HG03135 (cell line): ENCODE results near the gene COPE.

Experiments used
- ATAC-seq: cut with Tn5 transposase; IDR thresholded peaks from one replicate; pipeline ENCODE4 v1.9.1; 2021; ENCODE audit warnings: mild to moderate bottlenecking, moderate library complexity; ENCODE audit not compliant: unreplicated experiment

Gene COPE

GRCh38 chr19:18853755-18854427, 65.3 kb downstream of the COPE start:
- no peak for ATAC-seq

- no peak for ATAC-seq
These were observed 66.5 kb downstream of the COPE start for GRCh38 chr19:18852648-18853047.

- ATAC-seq, result no peak
These were observed 67.4 kb downstream of the COPE start for GRCh38 chr19:18851673-18852325.

- no peak for ATAC-seq
These were observed 68.5 kb downstream of the COPE start for GRCh38 chr19:18850471-18851375.

- ATAC-seq, result no peak
These were observed 69.3 kb downstream of the COPE start for GRCh38 chr19:18849838-18850400.
